Lung (tissue), 12 donors: Measurements from ENCODE around the gene LYSMD2. TPM values are rescaled to one million over a fixed set of nuclear protein-coding genes. Genes with fewer than 3 reads are reported as not detected.

ENCODE experiments used
- ATAC-seq: fragments of 200-7000 bp; cut with Tn5 transposase; one replicate; pipeline ENCODE4 v1.9.1; 2020; ENCODE audit warnings: moderate number of reproducible peaks; ENCODE audit not compliant: insufficient read depth, low FRiP score
- DNase-seq, 3 donors: peaks; one replicate each; pipeline ENCODE4 v3.0.0-alpha.2; 2013 to 2017
- H3K27ac ChIP-seq, 2 donors: one replicate each; pipeline ENCODE4 v1.5.1; 2013; ENCODE audit warnings: mild to moderate bottlenecking in 2 of 2, moderate library complexity in 2 of 2, control low read depth in 1 of 2, inconsistent platforms in 1 of 2, low read depth in 1 of 2, low read length in 1 of 2
- H3K27me3 ChIP-seq, 3 donors: one replicate each; pipeline ENCODE4 v1.5.1; 2013; ENCODE audit warnings: low read length in 2 of 3; ENCODE audit not compliant: control insufficient read depth in 3 of 3, insufficient read depth in 3 of 3
- H3K36me3 ChIP-seq, 4 donors: one replicate each; pipeline ENCODE4 v1.5.1; 2013; ENCODE audit warnings: low read length in 4 of 4, mild to moderate bottlenecking in 1 of 4, moderate library complexity in 1 of 4; ENCODE audit not compliant: control insufficient read depth in 4 of 4, insufficient read depth in 4 of 4
- H3K4me1 ChIP-seq, 5 donors: one replicate each; pipeline ENCODE4 v1.5.1; 2013; ENCODE audit warnings: low read length in 5 of 5, mild to moderate bottlenecking in 2 of 5, moderate library complexity in 1 of 5; ENCODE audit not compliant: control insufficient read depth in 5 of 5, insufficient read depth in 5 of 5
- H3K4me3 ChIP-seq: one replicate; pipeline ENCODE4 v1.5.1; 2013; ENCODE audit warnings: mild to moderate bottlenecking, control low read depth, moderate library complexity
- H3K9ac ChIP-seq, 2 donors: one replicate each; pipeline ENCODE4 v1.5.1; 2013; ENCODE audit warnings: low read length in 2 of 2, control low read depth in 1 of 2; ENCODE audit not compliant: insufficient read depth in 1 of 2
- H3K9me3 ChIP-seq, 4 donors: one replicate each; pipeline ENCODE4 v1.5.1; 2013; ENCODE audit warnings: low read length in 3 of 4, mild to moderate bottlenecking in 1 of 4, moderate library complexity in 1 of 4; ENCODE audit not compliant: control insufficient read depth in 4 of 4, insufficient read depth in 3 of 4
- CTCF ChIP-seq: IDR thresholded peaks from 2 replicates; pipeline ENCODE4 v1.5.1; 2012; ENCODE audit warnings: mild to moderate bottlenecking; ENCODE audit errors: control extremely low read depth, extremely low read depth
- WGBS, 2 donors: extraction: QIAGEN DNeasy Blood & Tissue Kit; methylation state at CpG; one replicate each; pipeline ENCODE4 v1.1.7; 2013; 5-methylcytosine and 5-hydroxymethylcytosine counted together
- polyA plus RNA-seq, 2 donors: library from polyadenylated mRNA; stranded (reverse); fragments of 200-250 nt; gene quantifications; one replicate each; pipeline ENCODE4 v1.2.1, GENCODE V29; 2013
- total RNA-seq, 2 donors: library from RNA; depleted of rRNA in 1 of 2; stranded (reverse); fragments of >200 nt in 1 of 2; gene quantifications; one replicate each; pipeline ENCODE4 v1.2.1, GENCODE V29; 2014 to 2021
- donor health status: control.
- donor health status: control.
- donor health status: Bipolar disorder and iron deficiency.
- donor health status: healthy.
- donor health status: DM: yes; HTN: yes; CAD: no.

The LYSMD2 gene
- total and polyA plus RNA-seq, 4 donors, result 8.1 to 17.4 (median 13.6) TPM

- peaks cover 0 to 1% (median 0%) of the 10 kb centered on the region in 3 donors for H3K27me3 ChIP-seq
- H3K9ac ChIP-seq, result no peak overlapping the region
- no peak for DNase-seq
- H3K9me3 ChIP-seq, result no peaks in the 10 kb centered on the region
- ATAC-seq, result no peak
- WGBS, 2 donors, result 45 to 54% methylated on average over 1 of the region's 1 CpG
- H3K4me3 ChIP-seq, result no peak overlapping the region
- TF ChIP-seq CTCF, result no peak
- no peaks in the 10 kb centered on the region for H3K4me1 ChIP-seq
- no peak overlapping the region for H3K27ac ChIP-seq
- H3K36me3 ChIP-seq, result no peaks in the 10 kb centered on the region
Observed at GRCh38 chr15:51675234-51675633, 62.2 kb downstream of the LYSMD2 start.

Other genes with a start within 250 kb of the LYSMD2 start
- 100 to 1,000 TPM in 1 of 2 donors, 10 to 100 TPM in 1; 49.4 to 105 TPM for gene DMXL2, start 114.9 kb downstream of the LYSMD2 start, total RNA-seq
- 100 to 1,000 TPM in 1 of 2 donors, 10 to 100 TPM in 1; 40.9 to 101 TPM for gene DMXL2, start 114.9 kb downstream of the LYSMD2 start, polyA plus RNA-seq
- gene SCG3, start 56.2 kb downstream of the LYSMD2 start, total RNA-seq, result 1 to 10 TPM in 1 of 2 donors, under 1 TPM in 1; 0.37 to 1.3 TPM
- gene SCG3, start 56.2 kb downstream of the LYSMD2 start, polyA plus RNA-seq, result under 1 TPM; 0.14 to 0.15 TPM
- 10 to 100 TPM in 1 of 2 donors, 1 to 10 TPM in 1; 9.4 to 10.4 TPM for gene TMOD2, start 13.9 kb upstream of the LYSMD2 start, total RNA-seq
- gene TMOD2, start 13.9 kb upstream of the LYSMD2 start, polyA plus RNA-seq, result 1 to 10 TPM; 1.5 to 2.1 TPM
- 100 to 1,000 TPM in 1 of 2 donors, 10 to 100 TPM in 1; 65.8 to 108 TPM for gene TMOD3, start 92.0 kb upstream of the LYSMD2 start, total RNA-seq
- gene TMOD3, start 92.0 kb upstream of the LYSMD2 start, polyA plus RNA-seq, result 10 to 100 TPM; 12.4 to 16.4 TPM
- gene LEO1, start 234.1 kb upstream of the LYSMD2 start, total RNA-seq, result 10 to 100 TPM; 12.4 to 25.4 TPM
- gene LEO1, start 234.1 kb upstream of the LYSMD2 start, polyA plus RNA-seq, result 10 to 100 TPM in 1 of 2 donors, 1 to 10 TPM in 1; 7.1 to 12.3 TPM